Endothelial cell of umbilical vein (primary cell): ENCODE results near the gene RASGRP4. TPM values are rescaled to one million over a fixed set of nuclear protein-coding genes. Genes with fewer than 3 reads are reported as not detected.

ENCODE experiments used
- BruUV-seq: library from RNA; stranded (reverse); fragments of 400-500 nt; replicated peaks from 2 replicates; lab custom pipeline; 2021; lab: Mats Ljungman, UMichigan
- CTCF ChIA-PET: fragments of 300-600, 350-600 bp; sonication (Branson Sonifier 250); formaldehyde crosslinking; loops from one replicate; lab custom pipeline; 2021; ENCODE audit warnings: antibody characterized with exemption, inconsistent platforms; lab: Charles Lee
- POLR2A ChIA-PET: fragments of 300-600, 350-600 bp; sonication (Branson Sonifier 250); formaldehyde crosslinking; loops from one replicate; lab custom pipeline; 2021; ENCODE audit warnings: antibody characterized with exemption, inconsistent platforms; lab: Charles Lee
- DNase-seq: peaks from one replicate; pipeline ENCODE4 v3.0.0-alpha.2; 2011; ENCODE audit warnings: low read depth, low spot score
- FAIRE-seq: peaks from 2 replicates; lab custom pipeline; 2011; peaks lifted over from hg19 to GRCh38; lab: Jason Lieb, UNC
- H2AFZ ChIP-seq: 2 replicates; pipeline ENCODE4 v1.6.0; 2012; ENCODE audit warnings: low read depth, low read length, control low read depth, inconsistent platforms
- H3K27ac ChIP-seq: 2 replicates; pipeline ENCODE4 v1.5.1; 2011; ENCODE audit warnings: low read depth, mild to moderate bottlenecking, control low read depth, low read length, moderate library complexity; ENCODE audit not compliant: insufficient read depth
- H3K27me3 ChIP-seq, 2 experiments: 2 replicates each; pipeline versions ENCODE4 v1.6.0 to v1.6.1; 2011; ENCODE audit warnings: low read length in 2 of 2, mixed read lengths in 1 of 2; ENCODE audit not compliant: control insufficient read depth in 2 of 2, insufficient read depth in 2 of 2
- H3K36me3 ChIP-seq, 2 experiments: 2 replicates in 1 of 2; 3 replicates in 1 of 2; pipeline ENCODE4 v1.5.1; 2011; ENCODE audit warnings: low read length in 2 of 2, mild to moderate bottlenecking in 1 of 2, moderate library complexity in 1 of 2; ENCODE audit not compliant: control insufficient read depth in 2 of 2, insufficient read depth in 2 of 2; ENCODE audit errors: extremely low read depth in 1 of 2
- H3K4me1 ChIP-seq: 3 replicates; pipeline ENCODE4 v1.5.1; 2011; ENCODE audit warnings: mild to moderate bottlenecking, low read length; ENCODE audit not compliant: control insufficient read depth, insufficient read depth; ENCODE audit errors: extremely low read depth
- H3K4me2 ChIP-seq: 2 replicates; pipeline ENCODE4 v1.6.1; 2011; ENCODE audit warnings: low read length, control low read depth, mixed read lengths; ENCODE audit not compliant: insufficient read depth
- H3K4me3 ChIP-seq, 3 experiments: fragments of 200-600 bp in 1 of 3; sonication (generic), shearing (Covaris generic) in 1 of 3; replicated peaks in 1 of 3; 2 replicates each; pipeline ENCODE4 v1.5.1; 2011 to 2016; ENCODE audit warnings: control low read depth in 3 of 3, low read length in 3 of 3, mild to moderate bottlenecking in 2 of 3, inconsistent platforms in 1 of 3, low read depth in 1 of 3, moderate library complexity in 1 of 3; ENCODE audit not compliant: insufficient read depth in 1 of 3
- H3K79me2 ChIP-seq: 2 replicates; pipeline ENCODE4 v1.6.0; 2012; ENCODE audit warnings: low read length, inconsistent platforms; ENCODE audit not compliant: control insufficient read depth, insufficient read depth
- H3K9ac ChIP-seq: replicated peaks from 2 replicates; pipeline ENCODE3; 2011; ENCODE audit warnings: low read length, control low read depth; ENCODE audit not compliant: insufficient read depth; ENCODE audit errors: extremely low read depth
- H3K9me1 ChIP-seq: replicated peaks from 3 replicates; pipeline ENCODE4 v1.6.0; 2011; ENCODE audit warnings: mild to moderate bottlenecking, low read length; ENCODE audit not compliant: control insufficient read depth, insufficient read depth; ENCODE audit errors: extremely low read depth
- H3K9me3 ChIP-seq: replicated peaks from 2 replicates; pipeline ENCODE4 v1.5.1; 2012; ENCODE audit warnings: low read length, inconsistent platforms; ENCODE audit not compliant: control insufficient read depth, insufficient read depth
- H4K20me1 ChIP-seq: replicated peaks from 2 replicates; pipeline ENCODE3; 2011; ENCODE audit warnings: mild to moderate bottlenecking, low read length; ENCODE audit not compliant: control insufficient read depth, insufficient read depth; ENCODE audit errors: extremely low read depth
- CTCF ChIP-seq, 2 donors: IDR thresholded peaks; 1 replicate in 1 of 2; 2 replicates in 1 of 2; pipeline ENCODE4 v1.5.1; 2011; ENCODE audit warnings: low read length in 2 of 2, mild to moderate bottlenecking in 2 of 2, moderate library complexity in 2 of 2, control low read depth in 1 of 2, inconsistent platforms in 1 of 2, low read depth in 1 of 2; ENCODE audit not compliant: insufficient read depth in 1 of 2; ENCODE audit errors: extremely low read depth in 1 of 2
- EZH2 ChIP-seq: IDR thresholded peaks from 2 replicates; pipeline ENCODE4 v1.6.1; 2012; ENCODE audit warnings: borderline replicate concordance, low read depth, mild to moderate bottlenecking, moderate library complexity, low read length, inconsistent platforms; ENCODE audit not compliant: severe bottlenecking
- FOS ChIP-seq: IDR thresholded peaks from 2 replicates; pipeline ENCODE4 v1.6.1; 2011; ENCODE audit warnings: mild to moderate bottlenecking, low read length, moderate library complexity, borderline replicate concordance; ENCODE audit not compliant: insufficient read depth
- GATA2 ChIP-seq: IDR thresholded peaks from 2 replicates; pipeline ENCODE4 v1.7.0; 2011; ENCODE audit warnings: low read depth, mild to moderate bottlenecking, moderate library complexity, mixed read lengths, low read length; ENCODE audit not compliant: insufficient read length, insufficient read depth
- JUN ChIP-seq: IDR thresholded peaks from 2 replicates; pipeline ENCODE4 v1.6.1; 2011; ENCODE audit warnings: borderline replicate concordance, low read depth; ENCODE audit not compliant: insufficient read length, insufficient read depth
- MAX ChIP-seq: IDR thresholded peaks from 2 replicates; pipeline ENCODE4 v1.6.1; 2011; ENCODE audit not compliant: insufficient read depth, insufficient read length
- MYC ChIP-seq: IDR thresholded peaks from one replicate; pipeline ENCODE4 v1.6.1; 2011; ENCODE audit warnings: mild to moderate bottlenecking, low read depth, low read length
- POLR2A ChIP-seq: IDR thresholded peaks from 2 replicates; pipeline ENCODE4 v1.6.1; 2012; ENCODE audit warnings: low read depth, mild to moderate bottlenecking, control low read depth, low read length
- POLR2AphosphoS5 ChIP-seq: IDR thresholded peaks from 2 replicates; pipeline ENCODE4 v1.6.1; 2012; ENCODE audit warnings: low read depth, mild to moderate bottlenecking, control low read depth, low read length, moderate library complexity; ENCODE audit not compliant: insufficient read depth
- dilution Hi-C: fragments of 300-500 bp; cut with MboI; formaldehyde crosslinking; loops from one replicate; pipeline ENCODE4 v1.15.0; 2019; ENCODE audit warnings: low sequenced_read_pairs; ENCODE audit not compliant: extremely low pct_ligation_motif_present
- intact Hi-C: fragments of 100-400 bp; cut with micrococcal nuclease; formaldehyde crosslinking; loops from one replicate; pipeline ENCODE4 v1.10.0; 2022
- polyA plus RNA-seq, 4 experiments: library from polyadenylated mRNA; depleted of rRNA in 3 of 4; stranded (reverse) in 3 of 4; unstranded in 1 of 4; fragments of >200 nt; gene quantifications; 2 replicates each; pipeline versions ENCODE4 v1.2.1 to v1.2.3, GENCODE V29; 2011 to 2012; ENCODE audit warnings: missing spikeins in 1 of 4
- total RNA-seq: library from RNA; stranded (reverse); gene quantifications from 2 replicates; pipeline ENCODE4 v1.2.3, GENCODE V29; 2021

Gene RASGRP4
- total and polyA plus RNA-seq, 2 donors (not counting 3 experiments of a cell fraction or from before 2014, with no cell fraction given): not detected

GRCh38 chr19:38455031-38455430 is 29.0 kb upstream of the RASGRP4 start:
- H3K9ac ChIP-seq: no peak overlapping the region
- POLR2A ChIA-PET: no interaction called here
- H2AFZ ChIP-seq: no peak overlapping the region
- dilution Hi-C loops: no loop called here
- H3K4me3 ChIP-seq: no peak overlapping the region
- no peaks in the 10 kb centered on the region for H3K27me3 ChIP-seq
- no peaks in the 10 kb centered on the region for H3K9me3 ChIP-seq
- no peak overlapping the region for H3K4me2 ChIP-seq
- FAIRE-seq (no peak), DNase-seq (no peak)
- no peaks in the 10 kb centered on the region for H3K4me1 ChIP-seq
- no peak overlapping the region for H3K27ac ChIP-seq
- no peaks in the 10 kb centered on the region for H4K20me1 ChIP-seq
- CTCF ChIA-PET: no interaction called here
- no peaks in the 10 kb centered on the region for H3K9me1 ChIP-seq
- no peaks in the 10 kb centered on the region for H3K36me3 ChIP-seq
- BruUV-seq: no TSS peak
- no peak for TF ChIP-seq POLR2AphosphoS5
- TF ChIP-seq POLR2A: no peak
- no peak for TF ChIP-seq CTCF (IDR thresholded peaks at IDR 0.05; ENCODE audit: extremely low read depth in 1 of 2, insufficient read depth in 1 of 2, low read depth in 1 of 2, low read length in 2 of 2)
- TF ChIP-seq JUN: no peak
- TF ChIP-seq GATA2: no peak
- TF ChIP-seq FOS: no peak
- TF ChIP-seq EZH2: no peak
- no peak for TF ChIP-seq MYC
- no peak for TF ChIP-seq MAX
- H3K79me2 ChIP-seq: no peaks in the 10 kb centered on the region
- intact Hi-C loops: no loop called here
